HCT116 (cell line): Measurements from ENCODE around the gene RBM47. TPM values are rescaled to one million over a fixed set of nuclear protein-coding genes. Genes with fewer than 3 reads are reported as not detected.

ENCODE experiments used
- ATAC-seq: fragments of 200-7000 bp; cut with Tn5 transposase; 2 replicates; pipeline ENCODE4 v1.9.1; 2020; ENCODE audit warnings: mild to moderate bottlenecking, moderate library complexity
- BruUV-seq: library from RNA; stranded (reverse); fragments of 400-500 nt; replicated peaks from 2 replicates; lab custom pipeline; 2021; lab: Mats Ljungman, UMichigan
- CTCF ChIA-PET: fragments of 300-600 bp; sonication (Branson Sonifier 250); formaldehyde crosslinking; loops from one replicate; lab custom pipeline; 2021; ENCODE audit warnings: antibody characterized with exemption; lab: Charles Lee
- POLR2A ChIA-PET: fragments of 300-600, 350-600 bp; sonication (Branson Sonifier 250); formaldehyde crosslinking; loops from one replicate; lab custom pipeline; 2021; ENCODE audit warnings: antibody characterized with exemption; lab: Charles Lee
- RAD21 ChIA-PET, 2 experiments: fragments of 300-600 bp; sonication (Branson Sonifier 250); formaldehyde crosslinking; loops; one replicate each; lab custom pipeline; 2023; ENCODE audit warnings: low total read pairs in 2 of 2; ENCODE audit not compliant: uncharacterized antibody in 2 of 2, unreplicated experiment in 2 of 2, low non-redundant PET in 1 of 2; lab: Charles Lee
- DNase-seq: peaks from one replicate; pipeline ENCODE4 v3.0.0-alpha.2; 2010; ENCODE audit warnings: low read depth, low spot score
- H2AFZ ChIP-seq: fragments of 200-600 bp; shearing (Covaris generic), sonication (generic); 2 replicates; pipeline ENCODE4 v1.6.1; 2017; ENCODE audit warnings: low read depth, mixed run types, mixed read lengths, antibody characterized with exemption, low read length; ENCODE audit not compliant: poor library complexity, severe bottlenecking
- H3K27ac ChIP-seq: 2 replicates; pipeline ENCODE4 v1.5.1; 2012; ENCODE audit warnings: low read depth, low read length
- H3K27me3 ChIP-seq: fragments of 200-600 bp; sonication (generic); 2 replicates; pipeline ENCODE4 v1.6.1; 2016; ENCODE audit warnings: mixed run types, low read length, mixed read lengths; ENCODE audit not compliant: insufficient read depth
- H3K36me3 ChIP-seq, 2 experiments: fragments of 200-500 bp in 1 of 2; fragments of 200-600 bp in 1 of 2; sonication (Bioruptor generic) in 1 of 2; sonication (generic) in 1 of 2; 2 replicates each; pipeline versions ENCODE4 v1.5.1 to v1.6.1; 2014 to 2016; ENCODE audit warnings: low read length in 2 of 2, inconsistent platforms in 1 of 2, mixed read lengths in 1 of 2, mixed run types in 1 of 2; ENCODE audit not compliant: insufficient read depth in 2 of 2, control insufficient read depth in 1 of 2
- H3K4me1 ChIP-seq, 2 experiments: fragments of 200-600 bp in 1 of 2; sonication (generic) in 1 of 2; 2 replicates each; pipeline versions ENCODE4 v1.5.1 to v1.6.1; 2012 to 2017; ENCODE audit warnings: low read length in 2 of 2, inconsistent platforms in 1 of 2, mild to moderate bottlenecking in 1 of 2, mixed read lengths in 1 of 2, mixed run types in 1 of 2, moderate library complexity in 1 of 2; ENCODE audit not compliant: insufficient read depth in 2 of 2, control insufficient read depth in 1 of 2
- H3K4me2 ChIP-seq: fragments of 200-600 bp; sonication (generic); 2 replicates; pipeline ENCODE4 v1.6.1; 2017; ENCODE audit warnings: mixed run types, low read length, mixed read lengths
- H3K4me3 ChIP-seq, 2 experiments: fragments of 200-600 bp in 1 of 2; sonication (generic) in 1 of 2; replicated peaks in 1 of 2; 2 replicates each; pipeline ENCODE4 v1.5.1; 2011 to 2016; ENCODE audit warnings: low read length in 2 of 2, control low read depth in 1 of 2, low read depth in 1 of 2, mild to moderate bottlenecking in 1 of 2, mixed read lengths in 1 of 2, mixed run types in 1 of 2
- H3K79me2 ChIP-seq: fragments of 200-600 bp; sonication (generic); 2 replicates; pipeline ENCODE4 v1.6.1; 2017; ENCODE audit warnings: mild to moderate bottlenecking, mixed run types, low read length, moderate library complexity, mixed read lengths; ENCODE audit not compliant: insufficient read depth
- H3K9ac ChIP-seq: fragments of 200-600 bp; sonication (generic); 2 replicates; pipeline ENCODE4 v1.6.1; 2016; ENCODE audit warnings: low read length, mixed read lengths
- H3K9me2 ChIP-seq: fragments of 200-600 bp; sonication (generic), shearing (Covaris generic); 2 replicates; pipeline ENCODE4 v1.6.1; 2017; ENCODE audit warnings: mixed run types, mild to moderate bottlenecking, moderate library complexity; ENCODE audit not compliant: insufficient read depth
- H3K9me3 ChIP-seq, 2 experiments: fragments of 200-500 bp in 1 of 2; fragments of 200-600 bp in 1 of 2; sonication (Bioruptor generic) in 1 of 2; sonication (generic) in 1 of 2; 2 replicates each; pipeline ENCODE4 v1.6.1; 2014 to 2017; ENCODE audit warnings: low read length in 2 of 2, mixed read lengths in 2 of 2, inconsistent platforms in 1 of 2, low read depth in 1 of 2, mild to moderate bottlenecking in 1 of 2, mixed run types in 1 of 2, moderate library complexity in 1 of 2; ENCODE audit not compliant: control insufficient read depth in 1 of 2, insufficient read depth in 1 of 2
- H4K20me1 ChIP-seq: fragments of 200-600 bp; sonication (generic), shearing (Covaris generic); 2 replicates; pipeline ENCODE4 v1.6.1; 2017; ENCODE audit warnings: mixed run types, mild to moderate bottlenecking, moderate library complexity; ENCODE audit not compliant: insufficient read depth
- EGR1 ChIP-seq: IDR thresholded peaks from 2 replicates; pipeline ENCODE4 v1.6.1; 2012; ENCODE audit warnings: low read depth
- ELF1 ChIP-seq: IDR thresholded peaks from 2 replicates; pipeline ENCODE4 v1.6.1; 2012; ENCODE audit warnings: low read depth, borderline replicate concordance
- EZH2 ChIP-seq: fragments of 200-600 bp; sonication (generic); IDR thresholded peaks from 2 replicates; pipeline ENCODE4 v1.6.1; 2017; ENCODE audit warnings: antibody characterized with exemption, mixed run types
- JUND ChIP-seq: IDR thresholded peaks from 2 replicates; pipeline ENCODE4 v1.6.1; 2012
- ZBTB33 ChIP-seq: IDR thresholded peaks from 2 replicates; pipeline ENCODE4 v1.6.1; 2011; ENCODE audit warnings: mild to moderate bottlenecking, low read length, moderate library complexity; ENCODE audit not compliant: insufficient replicate concordance; ENCODE audit errors: extremely low read depth
- ZFX ChIP-seq: fragments of 450-650 bp; IDR thresholded peaks from 2 replicates; pipeline ENCODE4 v1.6.1; 2017
- intact Hi-C: fragments of 100-400 bp; cut with micrococcal nuclease; formaldehyde crosslinking; loops from 2 replicates; pipeline ENCODE4 v1.10.0; 2022
- total RNA-seq: library from RNA; stranded (reverse); gene quantifications from one replicate; pipeline ENCODE4 v1.2.1, GENCODE V29; 2021; ENCODE audit not compliant: unreplicated experiment
- TF ChIP-seq, protein P1 (sequence below): IDR thresholded peaks from 2 replicates; pipeline ENCODE4 v1.6.1; 2012
- TF ChIP-seq, protein P2 (sequence below): IDR thresholded peaks from 2 replicates; pipeline ENCODE4 v1.6.1; 2012

Gene RBM47
- total RNA-seq, 1 experiment from 2014 or later = 22.2 TPM

- H3K9me3 ChIP-seq = no peaks in the 10 kb centered on the region
- H3K9me2 ChIP-seq = no peaks in the 10 kb centered on the region
- ChIA-PET POLR2A (no interaction called here), RAD21 (no interaction called here), CTCF (no interaction called here)
- DNase-seq (no peak), ATAC-seq (no peak)
- H2AFZ ChIP-seq = no peak overlapping the region
- no TSS peak for BruUV-seq
- H3K4me3 ChIP-seq = no peak overlapping the region
- intact Hi-C loops = loop anchor here (5.0 to 10.0 kb wide), 2 partner anchors 163 to 239 kb away; no protein-coding TSS in a partner anchor
- H3K4me2 ChIP-seq = 0 out of 2 replicates have a peak overlapping the region, but pooled peaks have one; percentile 1
- H3K9ac ChIP-seq = no peak overlapping the region
- H3K4me1 ChIP-seq = peaks cover 16 to 36% of the 10 kb centered on the region in 2 experiments; a peak in 3 of 4 replicates
- TF ChIP-seq, protein P1, sequence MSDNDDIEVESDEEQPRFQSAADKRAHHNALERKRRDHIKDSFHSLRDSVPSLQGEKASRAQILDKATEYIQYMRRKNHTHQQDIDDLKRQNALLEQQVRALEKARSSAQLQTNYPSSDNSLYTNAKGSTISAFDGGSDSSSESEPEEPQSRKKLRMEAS = no peak
- TF ChIP-seq EZH2 (no peak), ZFX (no peak), EGR1 (no peak), ZBTB33 (no peak)
- TF ChIP-seq, protein P2, sequence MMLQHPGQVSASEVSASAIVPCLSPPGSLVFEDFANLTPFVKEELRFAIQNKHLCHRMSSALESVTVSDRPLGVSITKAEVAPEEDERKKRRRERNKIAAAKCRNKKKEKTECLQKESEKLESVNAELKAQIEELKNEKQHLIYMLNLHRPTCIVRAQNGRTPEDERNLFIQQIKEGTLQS = no peak
- TF ChIP-seq, all 23 proteins: peak for 0
- Histone ChIP-seq H3K27me3 (no peaks in the 10 kb centered on the region), H3K79me2 (no peaks in the 10 kb centered on the region), H3K27ac (no peak overlapping the region), H3K36me3 (no peaks in the 10 kb centered on the region), H4K20me1 (no peaks in the 10 kb centered on the region)
These were observed 75.7 kb downstream of the RBM47 start for GRCh38 chr4:40553995-40554394.

GRCh38 chr4:40552536-40552935 lies 77.1 kb downstream of the RBM47 start:
- H2AFZ ChIP-seq = no peak overlapping the region
- intact Hi-C loops = loop anchor here (5.0 to 10.0 kb wide), 2 partner anchors 165 to 238 kb away; no protein-coding TSS in a partner anchor

More at GRCh38 chr4:40552536-40552935, 77.1 kb downstream of the RBM47 start:
- no TSS peak for BruUV-seq
- no peak for DNase-seq
- H3K9me3 ChIP-seq = no peaks in the 10 kb centered on the region
- no peaks in the 10 kb centered on the region for H3K36me3 ChIP-seq
- H3K27ac ChIP-seq = no peak overlapping the region
- TF ChIP-seq JUND = no peak
- TF ChIP-seq ELF1 = no peak
- TF ChIP-seq, protein P1 = no peak
- no peak for TF ChIP-seq EGR1
- TF ChIP-seq, all 23 proteins: peak for 0
- H3K9me2 ChIP-seq = no peaks in the 10 kb centered on the region
- H3K4me2 ChIP-seq = peak overlapping the region; percentile 30
- H4K20me1 ChIP-seq = no peaks in the 10 kb centered on the region
- H3K4me3 ChIP-seq = no peak overlapping the region
- no peaks in the 10 kb centered on the region for H3K27me3 ChIP-seq
- H3K9ac ChIP-seq = no peak overlapping the region
- ChIA-PET CTCF (no interaction called here), RAD21 (no interaction called here), POLR2A (interaction anchor here (0.7 kb wide), 1 partner anchor 245 kb away, joined by 3 read pairs; no protein-coding TSS in a partner anchor)
- no peaks in the 10 kb centered on the region for H3K79me2 ChIP-seq
- peaks cover 16 to 44% of the 10 kb centered on the region in 2 experiments; a peak in 3 of 4 replicates for H3K4me1 ChIP-seq
- ATAC-seq = peak; percentile 63
